Mononuclear cell (primary cell): ENCODE data around the gene EXOG. TPM values are rescaled to one million over a fixed set of nuclear protein-coding genes. Genes with fewer than 3 reads are reported as not detected.

ENCODE experiments used
- H3K27me3 ChIP-seq: 2 replicates; pipeline ENCODE4 v1.6.0; 2011; ENCODE audit warnings: low read length, control low read depth; ENCODE audit not compliant: insufficient read depth
- H3K4me1 ChIP-seq: 2 replicates; pipeline ENCODE4 v1.5.1; 2011; ENCODE audit warnings: mild to moderate bottlenecking, low read length, control low read depth; ENCODE audit not compliant: insufficient read depth
- H3K4me3 ChIP-seq: 2 replicates; pipeline ENCODE4 v1.5.1; 2011; ENCODE audit warnings: mild to moderate bottlenecking, low read length, moderate library complexity
- H3K9me3 ChIP-seq: 2 replicates; pipeline ENCODE4 v1.5.1; 2011; ENCODE audit warnings: low read depth, mild to moderate bottlenecking, control low read depth, low read length
- total RNA-seq: library from RNA; depleted of rRNA; stranded (reverse); fragments of >200 nt; gene quantifications from one replicate; pipeline ENCODE4 v1.2.3, GENCODE V29; 2012

Gene EXOG
- total RNA-seq: 13.3 TPM

GRCh38 chr3:38496131-38496910 is at the start of gene EXOG:
TSS of gene EXOG (plus strand) at chr3:38496340. CDS start at chr3:38496368, 28 bp downstream.
- Histone ChIP-seq H3K27me3 (no peaks in the 10 kb centered on the region), H3K4me1 (peaks cover 6% of the 10 kb centered on the region), H3K4me3 (peak within 1 kb of the TSS; percentile 84), H3K9me3 (no peaks in the 10 kb centered on the region)

GRCh38 chr3:38446812-38447211 is 49.3 kb upstream of the EXOG start:
- H3K9me3 ChIP-seq: no peaks in the 10 kb centered on the region
- H3K27me3 ChIP-seq: peaks cover 3% of the 10 kb centered on the region

GRCh38 chr3:38450853-38451252 is 45.3 kb upstream of the EXOG start:
- Histone ChIP-seq H3K27me3 (peaks cover 30% of the 10 kb centered on the region), H3K4me3 (no peak overlapping the region), H3K4me1 (peaks cover 22% of the 10 kb centered on the region), H3K9me3 (no peaks in the 10 kb centered on the region)

More at GRCh38 chr3:38446812-38447211, 49.3 kb upstream of the EXOG start:
- Histone ChIP-seq H3K4me1 (no peaks in the 10 kb centered on the region), H3K4me3 (no peak overlapping the region)

GRCh38 chr3:38453075-38453912 is 42.8 kb upstream of the EXOG start, which contains the start of gene ACVR2B:
TSS of gene ACVR2B (plus strand) at chr3:38453890. CDS start at chr3:38454323, 433 bp downstream.
- Histone ChIP-seq H3K4me3 (peak within 1 kb of the TSS; percentile 45), H3K9me3 (no peaks in the 10 kb centered on the region), H3K4me1 (peaks cover 25% of the 10 kb centered on the region), H3K27me3 (peaks cover 35% of the 10 kb centered on the region)

GRCh38 chr3:38453913-38454177 is 42.3 kb upstream of the EXOG start:
- H3K27me3 ChIP-seq: peaks cover 35% of the 10 kb centered on the region
- peaks cover 25% of the 10 kb centered on the region for H3K4me1 ChIP-seq
- peak overlapping the region; percentile 45 for H3K4me3 ChIP-seq
- no peaks in the 10 kb centered on the region for H3K9me3 ChIP-seq

- Histone ChIP-seq H3K4me3 (peak overlapping the region; percentile 45), H3K9me3 (no peaks in the 10 kb centered on the region), H3K27me3 (peaks cover 35% of the 10 kb centered on the region), H3K4me1 (peaks cover 25% of the 10 kb centered on the region)
Observed at GRCh38 chr3:38454178-38454883, 41.8 kb upstream of the EXOG start.

- peaks cover 35% of the 10 kb centered on the region for H3K27me3 ChIP-seq
- H3K4me3 ChIP-seq: peak overlapping the region; percentile 45
- no peaks in the 10 kb centered on the region for H3K9me3 ChIP-seq
- peaks cover 25% of the 10 kb centered on the region for H3K4me1 ChIP-seq
Observed at GRCh38 chr3:38454884-38455638, 41.1 kb upstream of the EXOG start.

GRCh38 chr3:38455639-38456430 is 40.3 kb upstream of the EXOG start:
- Histone ChIP-seq H3K4me1 (peaks cover 25% of the 10 kb centered on the region), H3K4me3 (peak overlapping the region; percentile 45), H3K27me3 (peaks cover 34% of the 10 kb centered on the region), H3K9me3 (no peaks in the 10 kb centered on the region)

- Histone ChIP-seq H3K9me3 (no peaks in the 10 kb centered on the region), H3K4me3 (no peak overlapping the region), H3K27me3 (peaks cover 29% of the 10 kb centered on the region), H3K4me1 (peaks cover 25% of the 10 kb centered on the region)
Observed at GRCh38 chr3:38457111-38458003, 38.8 kb upstream of the EXOG start.

GRCh38 chr3:38458796-38459498 is 37.2 kb upstream of the EXOG start:
- Histone ChIP-seq H3K27me3 (peaks cover 18% of the 10 kb centered on the region), H3K4me1 (peaks cover 17% of the 10 kb centered on the region)

GRCh38 chr3:38459499-38460048 is 36.6 kb upstream of the EXOG start:
- Histone ChIP-seq H3K9me3 (no peaks in the 10 kb centered on the region), H3K4me1 (peaks cover 13% of the 10 kb centered on the region), H3K4me3 (no peak overlapping the region), H3K27me3 (peaks cover 15% of the 10 kb centered on the region)

More at GRCh38 chr3:38458796-38459498, 37.2 kb upstream of the EXOG start:
- H3K9me3 ChIP-seq: no peaks in the 10 kb centered on the region
- H3K4me3 ChIP-seq: no peak overlapping the region
